Measurements from ENCODE around the gene CAPNS1.
A peak's percentile ranks its signal among the peaks of the same experiment; 100 is the strongest.

Gene CAPNS1

DNA sequence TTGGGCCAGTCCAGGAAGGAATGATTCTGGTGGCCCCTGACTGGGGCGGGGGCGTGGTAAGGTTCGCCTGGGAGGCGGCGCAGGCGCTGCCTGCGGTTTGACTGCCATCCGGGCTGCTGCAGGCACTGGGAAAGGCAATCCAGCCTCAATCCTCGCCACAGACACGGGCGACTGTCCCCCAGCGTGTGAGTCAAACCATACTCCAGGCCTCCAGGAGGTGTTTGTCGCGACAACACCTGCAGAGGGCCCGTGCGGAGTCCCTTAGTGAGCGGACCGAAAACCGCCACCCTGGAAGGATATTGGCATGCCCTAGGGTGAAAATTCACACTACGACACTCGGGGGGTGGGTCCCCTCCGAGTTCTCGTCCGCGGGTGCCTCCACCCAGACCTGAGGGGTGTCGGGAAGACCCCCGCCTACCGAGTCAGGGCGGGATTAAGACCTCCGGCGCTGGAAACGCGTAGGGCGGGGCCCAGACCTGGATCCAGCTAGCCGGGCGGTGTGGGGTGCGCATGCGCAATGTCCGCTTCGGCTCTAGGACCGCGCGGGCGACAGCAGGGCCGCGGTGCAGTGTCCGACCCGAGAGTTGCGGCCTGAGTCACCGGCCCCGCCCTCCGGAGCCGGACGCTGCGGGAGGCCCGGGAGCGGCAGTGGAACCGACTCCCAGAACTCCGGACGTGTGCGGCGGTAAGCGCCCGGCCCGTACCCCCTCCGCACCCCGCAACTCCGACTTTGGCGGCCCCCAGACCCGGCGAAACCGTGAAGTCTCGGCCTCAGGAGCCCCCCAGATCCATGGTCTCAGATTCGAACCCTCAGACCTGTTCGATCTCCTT is at the start of gene CAPNS1:
CAPNS1 (plus strand) TSS at position 594 of the 831 bp plus-strand sequence. CDS start 946 bp downstream, outside the sequence.
- TF ChIP-seq, protein P1, sequence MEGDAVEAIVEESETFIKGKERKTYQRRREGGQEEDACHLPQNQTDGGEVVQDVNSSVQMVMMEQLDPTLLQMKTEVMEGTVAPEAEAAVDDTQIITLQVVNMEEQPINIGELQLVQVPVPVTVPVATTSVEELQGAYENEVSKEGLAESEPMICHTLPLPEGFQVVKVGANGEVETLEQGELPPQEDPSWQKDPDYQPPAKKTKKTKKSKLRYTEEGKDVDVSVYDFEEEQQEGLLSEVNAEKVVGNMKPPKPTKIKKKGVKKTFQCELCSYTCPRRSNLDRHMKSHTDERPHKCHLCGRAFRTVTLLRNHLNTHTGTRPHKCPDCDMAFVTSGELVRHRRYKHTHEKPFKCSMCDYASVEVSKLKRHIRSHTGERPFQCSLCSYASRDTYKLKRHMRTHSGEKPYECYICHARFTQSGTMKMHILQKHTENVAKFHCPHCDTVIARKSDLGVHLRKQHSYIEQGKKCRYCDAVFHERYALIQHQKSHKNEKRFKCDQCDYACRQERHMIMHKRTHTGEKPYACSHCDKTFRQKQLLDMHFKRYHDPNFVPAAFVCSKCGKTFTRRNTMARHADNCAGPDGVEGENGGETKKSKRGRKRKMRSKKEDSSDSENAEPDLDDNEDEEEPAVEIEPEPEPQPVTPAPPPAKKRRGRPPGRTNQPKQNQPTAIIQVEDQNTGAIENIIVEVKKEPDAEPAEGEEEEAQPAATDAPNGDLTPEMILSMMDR (IDR thresholded peaks at IDR 0.05; ENCODE audit: insufficient read depth, missing control alignments) = no peak
- FAIRE-seq (no peak), DNase-seq (ENCODE audit: insufficient read length, low spot score) (peak; percentile 87)

DNA sequence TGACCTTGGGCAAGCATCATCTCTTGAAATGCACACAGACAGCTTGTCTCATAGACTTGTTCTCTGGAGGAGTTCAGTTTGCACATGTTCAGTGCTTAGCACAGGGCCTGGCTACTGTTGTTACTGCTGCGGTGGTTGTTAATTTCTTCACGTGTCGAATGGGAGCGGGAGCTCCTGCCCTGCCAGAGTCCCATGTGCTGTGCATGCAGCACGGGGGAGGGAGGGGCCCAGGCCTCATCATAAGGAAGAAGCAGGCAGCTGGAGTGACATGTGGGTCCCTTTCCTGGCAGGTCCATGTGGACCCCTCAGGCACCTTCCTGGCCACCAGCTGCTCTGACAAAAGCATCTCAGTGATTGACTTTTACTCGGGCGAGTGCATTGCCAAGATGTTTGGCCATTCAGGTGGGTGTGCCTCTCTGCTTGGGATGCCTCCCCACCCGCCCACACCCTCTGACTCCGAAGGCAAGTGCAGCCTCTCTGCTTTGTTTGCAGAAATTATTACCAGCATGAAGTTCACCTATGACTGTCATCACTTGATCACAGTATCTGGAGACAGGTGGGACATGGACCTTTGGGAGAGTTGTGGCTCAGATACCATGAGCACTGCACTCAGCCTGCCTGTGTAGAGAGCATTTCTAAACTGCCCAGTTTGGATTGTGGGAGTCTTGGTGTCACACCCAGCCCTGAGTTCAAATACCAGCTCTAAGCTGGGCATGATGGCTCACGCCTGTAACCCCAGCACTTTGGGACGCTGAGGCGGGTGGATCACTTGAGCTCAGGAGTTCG is 48.8 kb upstream of the CAPNS1 start:
- TF ChIP-seq, protein P1 (IDR thresholded peaks at IDR 0.05; ENCODE audit: insufficient read depth, missing control alignments) = no peak
- DNase-seq (ENCODE audit: insufficient read length, low spot score) = no peak
- FAIRE-seq = no peak

DNA sequence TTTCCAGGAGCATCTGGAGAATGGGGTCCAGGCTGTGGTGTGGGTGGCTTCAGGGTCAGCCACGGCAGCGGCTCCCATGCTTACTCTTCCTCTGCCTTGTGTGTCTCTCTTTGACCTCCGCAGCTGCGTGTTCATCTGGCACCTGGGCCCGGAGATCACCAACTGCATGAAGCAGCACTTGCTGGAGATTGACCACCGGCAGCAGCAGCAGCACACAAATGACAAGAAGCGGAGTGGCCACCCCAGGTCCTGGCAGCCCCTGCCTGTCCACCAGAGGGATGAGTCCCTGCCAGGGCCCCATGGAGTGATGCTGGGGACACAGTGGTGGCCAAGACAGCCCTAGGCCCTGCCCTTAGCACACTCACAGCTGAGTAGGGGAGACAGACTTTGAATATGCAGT is 47.3 kb upstream of the CAPNS1 start:
- FAIRE-seq (no peak), DNase-seq (ENCODE audit: insufficient read length, low spot score) (no peak)
- TF ChIP-seq, protein P1 (IDR thresholded peaks at IDR 0.05; ENCODE audit: insufficient read depth, missing control alignments) = no peak

DNA sequence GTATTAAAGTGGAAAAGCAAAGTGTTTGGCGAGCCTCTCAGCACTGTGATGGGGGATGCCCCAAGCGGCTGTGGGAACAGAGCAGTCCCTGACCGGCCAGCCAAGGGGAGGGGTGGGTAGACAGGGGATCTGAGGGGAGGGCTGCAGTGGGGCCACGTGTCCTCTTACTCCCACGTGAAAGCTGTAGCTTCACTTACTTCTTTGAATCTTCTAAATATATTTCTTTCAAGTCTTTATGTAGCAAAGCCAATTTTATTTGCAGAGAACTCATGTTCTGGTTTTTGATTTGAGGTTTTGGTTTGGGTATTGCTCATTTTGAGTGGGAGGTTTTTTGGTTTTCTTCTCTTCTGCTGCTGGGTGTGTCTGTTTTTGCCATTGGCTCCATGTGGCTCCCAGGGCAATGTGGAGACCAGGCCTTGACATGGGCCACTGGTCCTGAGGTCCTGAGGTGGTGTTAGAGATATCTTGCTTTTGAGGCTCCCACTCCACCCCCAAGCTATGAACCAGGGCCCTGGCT is 46.7 kb upstream of the CAPNS1 start:
- TF ChIP-seq, protein P1 (IDR thresholded peaks at IDR 0.05; ENCODE audit: insufficient read depth, missing control alignments) = no peak
- DNase-seq (ENCODE audit: insufficient read length, low spot score) (no peak), FAIRE-seq (no peak)

DNA sequence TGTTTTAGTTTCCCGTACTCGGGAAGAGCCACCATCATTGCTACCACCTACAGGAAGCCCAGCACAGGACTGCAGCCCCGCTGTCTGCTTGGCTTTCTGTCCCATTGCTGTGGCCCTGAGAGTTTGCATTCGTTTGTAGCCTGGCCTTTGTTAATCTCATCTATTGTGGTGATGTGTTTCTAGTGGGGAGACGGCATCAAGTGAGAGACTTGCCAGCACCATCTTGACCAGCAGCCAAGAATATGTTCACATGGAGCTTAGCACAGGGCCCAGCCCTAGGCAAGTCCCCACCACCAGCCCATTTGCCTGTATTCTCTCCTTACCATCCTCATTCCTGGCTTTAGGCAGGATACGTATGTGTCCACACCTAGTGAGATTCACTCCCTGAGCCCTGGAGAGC is 46.2 kb upstream of the CAPNS1 start:
- TF ChIP-seq, protein P1 (IDR thresholded peaks at IDR 0.05; ENCODE audit: insufficient read depth, missing control alignments) = no peak
- no peak for FAIRE-seq
- no peak for DNase-seq (ENCODE audit: insufficient read length, low spot score)

DNA sequence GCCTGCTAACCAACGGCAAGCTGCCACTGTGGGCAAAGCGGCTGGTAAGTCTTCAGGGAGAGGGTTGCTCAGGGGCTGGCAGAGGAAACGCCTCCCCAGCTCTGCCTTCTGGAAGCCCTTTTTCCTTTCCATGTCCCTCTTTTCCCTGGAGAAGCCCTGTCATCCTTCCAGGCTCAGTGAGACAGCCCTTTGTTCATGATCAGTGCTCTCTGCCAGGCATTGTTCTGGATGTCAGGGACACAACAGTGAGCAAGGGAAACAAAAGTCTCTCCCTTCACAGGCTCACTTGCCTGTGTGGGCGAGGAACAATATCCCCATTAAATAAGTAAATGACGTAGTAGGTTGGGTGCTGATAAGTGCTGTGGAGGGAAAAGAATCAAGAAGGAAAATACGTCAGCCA is 42.8 kb upstream of the CAPNS1 start:
- DNase-seq (ENCODE audit: insufficient read length, low spot score) (no peak), FAIRE-seq (no peak)
- TF ChIP-seq, protein P1 (IDR thresholded peaks at IDR 0.05; ENCODE audit: insufficient read depth, missing control alignments) = no peak
